HG03558 (cell line): ENCODE data around the gene ERFL.

Source experiments
- ATAC-seq: cut with Tn5 transposase; IDR thresholded peaks from one replicate; pipeline ENCODE4 v1.9.1; 2021; ENCODE audit warnings: moderate number of reproducible peaks; ENCODE audit not compliant: unreplicated experiment; ENCODE audit errors: extremely low read depth

The ERFL gene

GRCh38 chr19:41863209-41863931 lies 64.9 kb downstream of the ERFL start:
- ATAC-seq, result no peak

- no peak for ATAC-seq
Measured at GRCh38 chr19:41862445-41862986, 65.7 kb downstream of the ERFL start.

- ATAC-seq, result no peak
Measured at GRCh38 chr19:41861846-41862245, 66.4 kb downstream of the ERFL start.

GRCh38 chr19:41861116-41861768 lies 67.0 kb downstream of the ERFL start:
- ATAC-seq, result no peak

- ATAC-seq, result no peak
Measured at GRCh38 chr19:41860419-41861115, 67.7 kb downstream of the ERFL start.

GRCh38 chr19:41859618-41860418 lies 68.4 kb downstream of the ERFL start, which contains the start of gene RPS19:
Gene RPS19, plus strand, starts transcription at chr19:41860255. Its CDS starts 520 bp downstream, at chr19:41860775.
- ATAC-seq, result peak; percentile 54

- ATAC-seq, result no peak
Measured at GRCh38 chr19:41859213-41859617, 69.0 kb downstream of the ERFL start.
